HepG2 (cell line): Measurements from ENCODE around the gene SLITRK1. TPM values are rescaled to one million over a fixed set of nuclear protein-coding genes. Genes with fewer than 3 reads are reported as not detected.

ENCODE experiments used
- ATAC-seq: fragments of 200-7000 bp; cut with Tn5 transposase; 3 replicates; pipeline ENCODE4 v1.9.1; 2020; ENCODE audit warnings: mild to moderate bottlenecking, moderate library complexity
- BruUV-seq: library from RNA; stranded (reverse); fragments of 400-500 nt; replicated peaks from 2 replicates; lab custom pipeline; 2021; lab: Mats Ljungman, UMichigan
- CTCF ChIA-PET: fragments of 300-600 bp; formaldehyde crosslinking; extraction: SDS; loops from one replicate; lab custom pipeline; 2021; ENCODE audit warnings: low total read pairs, inconsistent platforms, low intra/inter-chr PET ratio; lab: Yijun Ruan, JAX
- POLR2A ChIA-PET: fragments of 350-600 bp; sonication (Branson Sonifier 250); formaldehyde crosslinking; loops from one replicate; lab custom pipeline; 2020; ENCODE audit warnings: antibody characterized with exemption, inconsistent platforms; lab: Yijun Ruan, JAX
- DNase-seq: peaks from one replicate; pipeline ENCODE4 v3.0.0-alpha.2; 2015; ENCODE audit warnings: low spot score
- FAIRE-seq: peaks from 3 replicates; lab custom pipeline; 2011; peaks lifted over from hg19 to GRCh38; lab: Jason Lieb, UNC
- H2AFZ ChIP-seq: one replicate; pipeline ENCODE4 v1.6.1; 2011; ENCODE audit warnings: low read length, inconsistent platforms
- H3K27ac ChIP-seq: fragments of 300-600 bp; 3 replicates; pipeline ENCODE4 v1.8.0; 2011; ENCODE audit warnings: mixed run types, mild to moderate bottlenecking, mixed read lengths, low read length, inconsistent platforms; ENCODE audit not compliant: insufficient read depth; ENCODE audit errors: extremely low read length
- H3K27me3 ChIP-seq, 2 experiments: fragments of 200-600 bp in 1 of 2; 2 replicates in 1 of 2; 3 replicates in 1 of 2; pipeline versions ENCODE4 v1.6.0 to v1.8.0; 2011; ENCODE audit warnings: low read length in 2 of 2, mild to moderate bottlenecking in 2 of 2, moderate library complexity in 2 of 2, inconsistent platforms in 1 of 2; ENCODE audit not compliant: insufficient read depth in 2 of 2, control insufficient read depth in 1 of 2
- H3K36me3 ChIP-seq, 2 experiments: fragments of 200-600 bp in 1 of 2; replicated peaks in 1 of 2; 2 replicates in 1 of 2; 3 replicates in 1 of 2; pipeline versions ENCODE4 v1.5.1 to v1.8.0; 2011; ENCODE audit warnings: low read length in 2 of 2, inconsistent platforms in 1 of 2; ENCODE audit not compliant: insufficient read depth in 2 of 2, control insufficient read depth in 1 of 2
- H3K4me1 ChIP-seq: 2 replicates; pipeline ENCODE4 v1.5.1; 2012; ENCODE audit warnings: low read length, inconsistent platforms; ENCODE audit not compliant: insufficient read depth
- H3K4me2 ChIP-seq: 2 replicates; pipeline ENCODE4 v1.6.0; 2011; ENCODE audit warnings: low read depth, low read length, inconsistent platforms
- H3K4me3 ChIP-seq, 3 experiments: fragments of 200-600 bp in 1 of 3; sonication (generic), shearing (Covaris generic) in 1 of 3; replicated peaks in 1 of 3; 2 replicates each; pipeline ENCODE4 v1.5.1; 2011 to 2016; ENCODE audit warnings: low read length in 3 of 3, inconsistent platforms in 2 of 3, low read depth in 2 of 3, mild to moderate bottlenecking in 2 of 3, control low read depth in 1 of 3, mixed read lengths in 1 of 3; ENCODE audit not compliant: insufficient read depth in 1 of 3
- H3K79me2 ChIP-seq: one replicate; pipeline ENCODE4 v1.6.1; 2011; ENCODE audit warnings: low read length, inconsistent platforms; ENCODE audit not compliant: insufficient read depth
- H3K9ac ChIP-seq: 2 replicates; pipeline ENCODE4 v1.6.0; 2011; ENCODE audit warnings: mild to moderate bottlenecking, low read depth, low read length, inconsistent platforms; ENCODE audit not compliant: insufficient read depth
- H3K9me3 ChIP-seq: 2 replicates; pipeline ENCODE4 v1.5.1; 2012; ENCODE audit warnings: mild to moderate bottlenecking, low read length
- H4K20me1 ChIP-seq: 2 replicates; pipeline ENCODE4 v1.6.0; 2011; ENCODE audit warnings: inconsistent platforms, mild to moderate bottlenecking, low read length, moderate library complexity; ENCODE audit not compliant: insufficient read depth
- CENPT ChIP-seq: sonication (generic); formaldehyde crosslinking; IDR thresholded peaks from 2 replicates; pipeline ENCODE4 v1.8.0; 2022; ENCODE audit warnings: low read depth, mild to moderate bottlenecking, moderate library complexity, missing genetic modification reagents
- KDM1A ChIP-seq: IDR thresholded peaks from 2 replicates; pipeline ENCODE4 v1.6.1; 2016; ENCODE audit warnings: missing compliant biosample characterization
- KDM5A ChIP-seq: fragments of 200-600 bp; sonication (generic); IDR thresholded peaks from 2 replicates; pipeline ENCODE4 v1.7.0; 2018; ENCODE audit warnings: antibody characterized with exemption, mild to moderate bottlenecking, low read length, borderline replicate concordance
- RBFOX2 ChIP-seq: fragments of 200-400 bp; formaldehyde crosslinking; IDR thresholded peaks from 2 replicates; pipeline ENCODE4 v1.6.1; 2017; ENCODE audit warnings: low read depth, mild to moderate bottlenecking, low read length
- SALL2 ChIP-seq: sonication (generic); formaldehyde crosslinking; IDR thresholded peaks from 2 replicates; pipeline ENCODE4 v1.8.1; 2023; ENCODE audit warnings: mild to moderate bottlenecking, missing genetic modification reagents, inconsistent platforms
- ZFP36 ChIP-seq: fragments of 150-350 bp; IDR thresholded peaks from 2 replicates; pipeline ENCODE4 v1.6.1; 2018; ENCODE audit warnings: borderline replicate concordance, low read length, low read depth; ENCODE audit not compliant: partially characterized antibody
- ZNF138 ChIP-seq: sonication (generic); formaldehyde crosslinking; IDR thresholded peaks from 2 replicates; pipeline ENCODE4 v1.5.0; 2020; ENCODE audit warnings: mild to moderate bottlenecking, low read depth, missing genetic modification reagents
- ZNF430 ChIP-seq: sonication (generic); formaldehyde crosslinking; IDR thresholded peaks from 2 replicates; pipeline ENCODE4 v1.9.0; 2021; ENCODE audit warnings: mild to moderate bottlenecking, missing genetic modification reagents
- ZNF720 ChIP-seq: sonication (generic); formaldehyde crosslinking; IDR thresholded peaks from 2 replicates; pipeline ENCODE4 v1.4.0; 2020; ENCODE audit warnings: missing genetic modification reagents
- ZNF724P ChIP-seq: sonication (generic); formaldehyde crosslinking; IDR thresholded peaks from 2 replicates; pipeline ENCODE4 v1.8.0; 2022; ENCODE audit warnings: missing genetic modification reagents, borderline replicate concordance
- WGBS: methylation state at CpG from one replicate; pipeline ENCODE4 v1.1.6; 2017; ENCODE audit warnings: low lambda C conversion rate; 5-methylcytosine and 5-hydroxymethylcytosine counted together
- in situ Hi-C: cut with HindIII; loops from 2 replicates; pipeline ENCODE4 v1.10.0; 2017; ENCODE audit warnings: low pct_unique_long_range_greater_than_20kb; ENCODE audit not compliant: extremely low pct_ligation_motif_present
- intact Hi-C: fragments of 100-400 bp; cut with micrococcal nuclease; formaldehyde crosslinking; loops from one replicate; pipeline ENCODE4 v1.10.0; 2022; ENCODE audit not compliant: unreplicated experiment
- polyA plus RNA-seq, 8 experiments: library from polyadenylated mRNA; depleted of rRNA in 3 of 8; stranded (reverse) in 7 of 8; unstranded in 1 of 8; fragments of >200 nt; fragmentation: Illumina TruSeq in 4 of 8; extraction: Trizol in 4 of 8; gene quantifications; 2 replicates each; pipeline versions ENCODE4 v1.2.1 to v1.2.3, GENCODE V29; 2011 to 2016; ENCODE audit warnings: low read depth in 4 of 8, missing spikeins in 1 of 8, mixed read lengths in 1 of 8; ENCODE audit not compliant: insufficient read depth in 1 of 8
- total RNA-seq, 5 experiments: library from RNA; depleted of rRNA; stranded (reverse); fragments of >200 nt; fragmentation: Illumina TruSeq; extraction: Trizol; gene quantifications; 2 replicates each; pipeline ENCODE4 v1.2.3, GENCODE V29; 2016; ENCODE audit warnings: low read depth in 1 of 5
- TF ChIP-seq, protein P1 (sequence below): fragments of 450-650 bp; IDR thresholded peaks from 2 replicates; pipeline ENCODE4 v1.6.1; 2016
- TF ChIP-seq, protein P2 (sequence below): sonication (generic); formaldehyde crosslinking; IDR thresholded peaks from 2 replicates; pipeline ENCODE4 v1.5.0; 2020; ENCODE audit warnings: mild to moderate bottlenecking, missing genetic modification reagents
- TF ChIP-seq, protein P3 (sequence below): sonication (generic); formaldehyde crosslinking; IDR thresholded peaks from 2 replicates; pipeline ENCODE4 v1.4.0; 2020; ENCODE audit warnings: missing genetic modification reagents, borderline replicate concordance
- TF ChIP-seq, protein P4 (sequence below): sonication (generic); formaldehyde crosslinking; IDR thresholded peaks from 2 replicates; pipeline ENCODE4 v1.9.0; 2021; ENCODE audit warnings: missing genetic modification reagents, borderline replicate concordance

The SLITRK1 gene
- total and polyA plus RNA-seq, 2 of the 13 experiments (the other 11 are each of a cell fraction or from before 2014, with no cell fraction given) = not detected

DNA sequence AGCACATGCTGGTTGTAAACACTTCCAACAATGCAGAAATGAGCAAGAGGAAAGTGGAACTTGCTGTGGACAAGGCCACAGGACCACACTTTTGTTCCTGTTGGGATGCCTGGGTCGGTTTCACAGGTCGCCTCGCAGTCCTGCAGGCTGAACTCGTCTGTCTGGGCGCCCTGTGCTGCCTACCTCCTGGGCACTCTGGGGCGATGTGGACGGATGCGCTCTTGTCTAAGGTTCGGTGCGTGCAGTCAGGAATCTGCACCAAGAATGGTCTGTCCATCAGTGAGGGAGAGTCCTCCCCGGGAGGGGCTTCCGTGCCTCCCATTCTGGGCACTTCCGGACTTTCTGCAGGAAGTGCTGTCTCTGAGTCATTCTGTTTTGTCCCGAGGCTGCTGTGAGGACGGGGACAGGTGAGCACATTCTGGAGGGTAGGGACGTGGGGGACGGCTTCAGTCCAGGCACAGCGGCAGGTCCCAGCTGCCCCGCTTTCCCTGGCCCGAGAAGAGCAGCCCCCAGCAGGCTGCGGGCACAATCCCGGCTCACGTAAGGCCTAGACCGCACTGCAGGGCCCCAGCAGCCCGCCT lies 24.1 kb upstream of the SLITRK1 start:
- Histone ChIP-seq H4K20me1 (no peaks in the 10 kb centered on the region), H3K9me3 (no peaks in the 10 kb centered on the region), H3K4me1 (no peaks in the 10 kb centered on the region), H3K27ac (no peak overlapping the region), H3K9ac (no peak overlapping the region), H3K27me3 (no peaks in the 10 kb centered on the region), H3K4me3 (no peak overlapping the region), H3K79me2 (no peaks in the 10 kb centered on the region), H2AFZ (no peak overlapping the region), H3K4me2 (no peak overlapping the region), H3K36me3 (no peaks in the 10 kb centered on the region)
- BruUV-seq = no TSS peak
- in situ Hi-C loops = no loop called here
- FAIRE-seq (no peak), DNase-seq (no peak), ATAC-seq (no peak)
- ChIA-PET CTCF (no interaction called here), POLR2A (no interaction called here)
- WGBS = 22% methylated on average over 7 of the region's 25 CpGs
- intact Hi-C loops = no loop called here
- TF ChIP-seq ZNF430 = no peak
- TF ChIP-seq ZNF138 = no peak
- TF ChIP-seq ZNF720 (CRISPR knock-in tag) = no peak
- no peak for TF ChIP-seq SALL2 (CRISPR knock-in tag)
- TF ChIP-seq, protein P1, sequence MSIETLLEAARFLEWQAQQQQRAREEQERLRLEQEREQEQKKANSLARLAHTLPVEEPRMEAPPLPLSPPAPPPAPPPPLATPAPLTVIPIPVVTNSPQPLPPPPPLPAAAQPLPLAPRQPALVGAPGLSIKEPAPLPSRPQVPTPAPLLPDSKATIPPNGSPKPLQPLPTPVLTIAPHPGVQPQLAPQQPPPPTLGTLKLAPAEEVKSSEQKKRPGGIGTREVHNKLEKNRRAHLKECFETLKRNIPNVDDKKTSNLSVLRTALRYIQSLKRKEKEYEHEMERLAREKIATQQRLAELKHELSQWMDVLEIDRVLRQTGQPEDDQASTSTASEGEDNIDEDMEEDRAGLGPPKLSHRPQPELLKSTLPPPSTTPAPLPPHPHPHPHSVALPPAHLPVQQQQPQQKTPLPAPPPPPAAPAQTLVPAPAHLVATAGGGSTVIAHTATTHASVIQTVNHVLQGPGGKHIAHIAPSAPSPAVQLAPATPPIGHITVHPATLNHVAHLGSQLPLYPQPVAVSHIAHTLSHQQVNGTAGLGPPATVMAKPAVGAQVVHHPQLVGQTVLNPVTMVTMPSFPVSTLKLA = no peak
- TF ChIP-seq KDM1A = no peak
- TF ChIP-seq, protein P2, sequence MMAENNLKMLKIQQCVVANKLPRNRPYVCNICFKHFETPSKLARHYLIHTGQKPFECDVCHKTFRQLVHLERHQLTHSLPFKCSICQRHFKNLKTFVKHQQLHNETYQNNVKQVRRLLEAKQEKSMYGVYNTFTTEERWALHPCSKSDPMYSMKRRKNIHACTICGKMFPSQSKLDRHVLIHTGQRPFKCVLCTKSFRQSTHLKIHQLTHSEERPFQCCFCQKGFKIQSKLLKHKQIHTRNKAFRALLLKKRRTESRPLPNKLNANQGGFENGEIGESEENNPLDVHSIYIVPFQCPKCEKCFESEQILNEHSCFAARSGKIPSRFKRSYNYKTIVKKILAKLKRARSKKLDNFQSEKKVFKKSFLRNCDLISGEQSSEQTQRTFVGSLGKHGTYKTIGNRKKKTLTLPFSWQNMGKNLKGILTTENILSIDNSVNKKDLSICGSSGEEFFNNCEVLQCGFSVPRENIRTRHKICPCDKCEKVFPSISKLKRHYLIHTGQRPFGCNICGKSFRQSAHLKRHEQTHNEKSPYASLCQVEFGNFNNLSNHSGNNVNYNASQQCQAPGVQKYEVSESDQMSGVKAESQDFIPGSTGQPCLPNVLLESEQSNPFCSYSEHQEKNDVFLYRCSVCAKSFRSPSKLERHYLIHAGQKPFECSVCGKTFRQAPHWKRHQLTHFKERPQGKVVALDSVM (CRISPR knock-in tag) = no peak
- TF ChIP-seq ZNF724P (CRISPR knock-in tag) = no peak
- TF ChIP-seq KDM5A = no peak
- TF ChIP-seq ZFP36 = no peak
- TF ChIP-seq, protein P3, sequence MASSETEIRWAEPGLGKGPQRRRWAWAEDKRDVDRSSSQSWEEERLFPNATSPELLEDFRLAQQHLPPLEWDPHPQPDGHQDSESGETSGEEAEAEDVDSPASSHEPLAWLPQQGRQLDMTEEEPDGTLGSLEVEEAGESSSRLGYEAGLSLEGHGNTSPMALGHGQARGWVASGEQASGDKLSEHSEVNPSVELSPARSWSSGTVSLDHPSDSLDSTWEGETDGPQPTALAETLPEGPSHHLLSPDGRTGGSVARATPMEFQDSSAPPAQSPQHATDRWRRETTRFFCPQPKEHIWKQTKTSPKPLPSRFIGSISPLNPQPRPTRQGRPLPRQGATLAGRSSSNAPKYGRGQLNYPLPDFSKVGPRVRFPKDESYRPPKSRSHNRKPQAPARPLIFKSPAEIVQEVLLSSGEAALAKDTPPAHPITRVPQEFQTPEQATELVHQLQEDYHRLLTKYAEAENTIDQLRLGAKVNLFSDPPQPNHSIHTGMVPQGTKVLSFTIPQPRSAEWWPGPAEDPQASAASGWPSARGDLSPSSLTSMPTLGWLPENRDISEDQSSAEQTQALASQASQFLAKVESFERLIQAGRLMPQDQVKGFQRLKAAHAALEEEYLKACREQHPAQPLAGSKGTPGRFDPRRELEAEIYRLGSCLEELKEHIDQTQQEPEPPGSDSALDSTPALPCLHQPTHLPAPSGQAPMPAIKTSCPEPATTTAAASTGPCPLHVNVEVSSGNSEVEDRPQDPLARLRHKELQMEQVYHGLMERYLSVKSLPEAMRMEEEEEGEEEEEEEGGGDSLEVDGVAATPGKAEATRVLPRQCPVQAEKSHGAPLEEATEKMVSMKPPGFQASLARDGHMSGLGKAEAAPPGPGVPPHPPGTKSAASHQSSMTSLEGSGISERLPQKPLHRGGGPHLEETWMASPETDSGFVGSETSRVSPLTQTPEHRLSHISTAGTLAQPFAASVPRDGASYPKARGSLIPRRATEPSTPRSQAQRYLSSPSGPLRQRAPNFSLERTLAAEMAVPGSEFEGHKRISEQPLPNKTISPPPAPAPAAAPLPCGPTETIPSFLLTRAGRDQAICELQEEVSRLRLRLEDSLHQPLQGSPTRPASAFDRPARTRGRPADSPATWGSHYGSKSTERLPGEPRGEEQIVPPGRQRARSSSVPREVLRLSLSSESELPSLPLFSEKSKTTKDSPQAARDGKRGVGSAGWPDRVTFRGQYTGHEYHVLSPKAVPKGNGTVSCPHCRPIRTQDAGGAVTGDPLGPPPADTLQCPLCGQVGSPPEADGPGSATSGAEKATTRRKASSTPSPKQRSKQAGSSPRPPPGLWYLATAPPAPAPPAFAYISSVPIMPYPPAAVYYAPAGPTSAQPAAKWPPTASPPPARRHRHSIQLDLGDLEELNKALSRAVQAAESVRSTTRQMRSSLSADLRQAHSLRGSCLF (CRISPR knock-in tag) = no peak
- TF ChIP-seq RBFOX2 = no peak
- TF ChIP-seq, protein P4, sequence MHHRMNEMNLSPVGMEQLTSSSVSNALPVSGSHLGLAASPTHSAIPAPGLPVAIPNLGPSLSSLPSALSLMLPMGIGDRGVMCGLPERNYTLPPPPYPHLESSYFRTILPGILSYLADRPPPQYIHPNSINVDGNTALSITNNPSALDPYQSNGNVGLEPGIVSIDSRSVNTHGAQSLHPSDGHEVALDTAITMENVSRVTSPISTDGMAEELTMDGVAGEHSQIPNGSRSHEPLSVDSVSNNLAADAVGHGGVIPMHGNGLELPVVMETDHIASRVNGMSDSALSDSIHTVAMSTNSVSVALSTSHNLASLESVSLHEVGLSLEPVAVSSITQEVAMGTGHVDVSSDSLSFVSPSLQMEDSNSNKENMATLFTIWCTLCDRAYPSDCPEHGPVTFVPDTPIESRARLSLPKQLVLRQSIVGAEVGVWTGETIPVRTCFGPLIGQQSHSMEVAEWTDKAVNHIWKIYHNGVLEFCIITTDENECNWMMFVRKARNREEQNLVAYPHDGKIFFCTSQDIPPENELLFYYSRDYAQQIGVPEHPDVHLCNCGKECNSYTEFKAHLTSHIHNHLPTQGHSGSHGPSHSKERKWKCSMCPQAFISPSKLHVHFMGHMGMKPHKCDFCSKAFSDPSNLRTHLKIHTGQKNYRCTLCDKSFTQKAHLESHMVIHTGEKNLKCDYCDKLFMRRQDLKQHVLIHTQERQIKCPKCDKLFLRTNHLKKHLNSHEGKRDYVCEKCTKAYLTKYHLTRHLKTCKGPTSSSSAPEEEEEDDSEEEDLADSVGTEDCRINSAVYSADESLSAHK (CRISPR knock-in tag) = no peak
- TF ChIP-seq CENPT = no peak
